Ishikawa (cell line): Measurements from ENCODE around the gene SPIN3.

Experiments
- CEBPB ChIP-seq: IDR thresholded peaks from 2 replicates; pipeline ENCODE4 v1.6.1; 2012
- CREB1 ChIP-seq: IDR thresholded peaks from 2 replicates; pipeline ENCODE4 v1.6.1; 2012; ENCODE audit warnings: low read depth
- EGR1 ChIP-seq: IDR thresholded peaks from 2 replicates; pipeline ENCODE4 v1.6.1; 2012
- EP300 ChIP-seq: IDR thresholded peaks from 2 replicates; pipeline ENCODE4 v1.6.1; 2012; ENCODE audit warnings: borderline replicate concordance
- FOXM1 ChIP-seq: IDR thresholded peaks from 2 replicates; pipeline ENCODE4 v1.6.1; 2012; ENCODE audit warnings: low read depth, borderline replicate concordance
- NFIC ChIP-seq: IDR thresholded peaks from 2 replicates; pipeline ENCODE4 v1.6.1; 2012
- RAD21 ChIP-seq: IDR thresholded peaks from 2 replicates; pipeline ENCODE4 v1.6.1; 2012; ENCODE audit warnings: low read depth
- TAF1 ChIP-seq: IDR thresholded peaks from 2 replicates; pipeline ENCODE4 v1.6.1; 2012; ENCODE audit warnings: low read depth, mild to moderate bottlenecking
- TCF12 ChIP-seq: IDR thresholded peaks from 2 replicates; pipeline ENCODE4 v1.6.1; 2012; ENCODE audit warnings: low read depth
- TEAD4 ChIP-seq: IDR thresholded peaks from 2 replicates; pipeline ENCODE4 v1.6.1; 2012
- YY1 ChIP-seq: IDR thresholded peaks from 2 replicates; pipeline ENCODE4 v1.6.1; 2012; ENCODE audit warnings: low read depth
- ZBTB7A ChIP-seq: IDR thresholded peaks from 2 replicates; pipeline ENCODE4 v1.6.1; 2012; ENCODE audit warnings: low read depth
- TF ChIP-seq, protein P1 (sequence below): IDR thresholded peaks from 2 replicates; pipeline ENCODE4 v1.6.1; 2012
- TF ChIP-seq, protein P2 (sequence below): IDR thresholded peaks from 2 replicates; pipeline ENCODE4 v1.6.1; 2012; ENCODE audit warnings: low read depth, mild to moderate bottlenecking
- TF ChIP-seq, protein P3 (sequence below): IDR thresholded peaks from 2 replicates; pipeline ENCODE4 v1.6.1; 2012

Gene SPIN3

DNA sequence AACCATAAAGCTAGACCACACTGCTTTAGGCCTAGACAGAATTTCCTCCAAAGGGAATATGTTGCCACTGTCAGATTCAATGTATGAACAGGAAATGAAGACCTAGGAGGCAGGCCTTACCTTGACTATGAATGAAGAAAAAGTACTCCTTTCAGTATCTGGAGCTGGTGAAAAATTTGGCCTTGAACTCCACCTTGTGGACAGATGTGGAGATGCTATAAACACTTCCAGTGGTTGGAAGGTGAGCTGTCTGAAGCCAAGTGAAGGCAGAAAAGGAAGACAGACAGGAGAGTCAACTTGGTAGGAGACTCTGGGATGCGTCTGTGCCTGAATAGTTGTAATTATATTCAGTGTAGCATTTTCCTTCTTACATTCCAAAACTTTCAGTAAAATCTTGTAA lies 17.2 kb downstream of the SPIN3 start:
- peak; percentile 57 for TF ChIP-seq RAD21
- no peak for TF ChIP-seq TCF12
- TF ChIP-seq, protein P1, sequence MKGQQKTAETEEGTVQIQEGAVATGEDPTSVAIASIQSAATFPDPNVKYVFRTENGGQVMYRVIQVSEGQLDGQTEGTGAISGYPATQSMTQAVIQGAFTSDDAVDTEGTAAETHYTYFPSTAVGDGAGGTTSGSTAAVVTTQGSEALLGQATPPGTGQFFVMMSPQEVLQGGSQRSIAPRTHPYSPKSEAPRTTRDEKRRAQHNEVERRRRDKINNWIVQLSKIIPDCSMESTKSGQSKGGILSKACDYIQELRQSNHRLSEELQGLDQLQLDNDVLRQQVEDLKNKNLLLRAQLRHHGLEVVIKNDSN, result no peak
- no peak for TF ChIP-seq EP300
- no peak for TF ChIP-seq CEBPB
- TF ChIP-seq NFIC, result no peak
- TF ChIP-seq, protein P2, sequence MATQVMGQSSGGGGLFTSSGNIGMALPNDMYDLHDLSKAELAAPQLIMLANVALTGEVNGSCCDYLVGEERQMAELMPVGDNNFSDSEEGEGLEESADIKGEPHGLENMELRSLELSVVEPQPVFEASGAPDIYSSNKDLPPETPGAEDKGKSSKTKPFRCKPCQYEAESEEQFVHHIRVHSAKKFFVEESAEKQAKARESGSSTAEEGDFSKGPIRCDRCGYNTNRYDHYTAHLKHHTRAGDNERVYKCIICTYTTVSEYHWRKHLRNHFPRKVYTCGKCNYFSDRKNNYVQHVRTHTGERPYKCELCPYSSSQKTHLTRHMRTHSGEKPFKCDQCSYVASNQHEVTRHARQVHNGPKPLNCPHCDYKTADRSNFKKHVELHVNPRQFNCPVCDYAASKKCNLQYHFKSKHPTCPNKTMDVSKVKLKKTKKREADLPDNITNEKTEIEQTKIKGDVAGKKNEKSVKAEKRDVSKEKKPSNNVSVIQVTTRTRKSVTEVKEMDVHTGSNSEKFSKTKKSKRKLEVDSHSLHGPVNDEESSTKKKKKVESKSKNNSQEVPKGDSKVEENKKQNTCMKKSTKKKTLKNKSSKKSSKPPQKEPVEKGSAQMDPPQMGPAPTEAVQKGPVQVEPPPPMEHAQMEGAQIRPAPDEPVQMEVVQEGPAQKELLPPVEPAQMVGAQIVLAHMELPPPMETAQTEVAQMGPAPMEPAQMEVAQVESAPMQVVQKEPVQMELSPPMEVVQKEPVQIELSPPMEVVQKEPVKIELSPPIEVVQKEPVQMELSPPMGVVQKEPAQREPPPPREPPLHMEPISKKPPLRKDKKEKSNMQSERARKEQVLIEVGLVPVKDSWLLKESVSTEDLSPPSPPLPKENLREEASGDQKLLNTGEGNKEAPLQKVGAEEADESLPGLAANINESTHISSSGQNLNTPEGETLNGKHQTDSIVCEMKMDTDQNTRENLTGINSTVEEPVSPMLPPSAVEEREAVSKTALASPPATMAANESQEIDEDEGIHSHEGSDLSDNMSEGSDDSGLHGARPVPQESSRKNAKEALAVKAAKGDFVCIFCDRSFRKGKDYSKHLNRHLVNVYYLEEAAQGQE, result no peak

DNA sequence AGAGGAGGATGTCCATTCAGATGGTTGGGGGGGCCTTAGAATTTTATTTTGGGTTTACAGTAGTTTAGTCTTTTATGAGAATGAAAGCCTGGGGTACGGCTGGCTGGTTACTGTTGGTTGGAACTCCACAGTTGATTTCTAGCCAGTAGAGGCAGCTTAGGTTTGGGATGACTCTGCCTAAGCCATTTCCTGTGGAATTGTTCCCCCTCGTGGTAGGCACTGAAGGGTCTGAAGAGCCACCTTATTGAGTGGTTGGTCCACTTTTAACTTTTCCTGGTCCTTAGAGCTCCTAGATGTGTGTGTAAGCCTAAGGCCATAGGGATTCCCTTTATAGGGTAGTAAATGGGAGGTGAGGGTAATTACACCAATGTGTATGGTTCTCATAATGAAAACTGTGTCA lies 19.7 kb downstream of the SPIN3 start:
- no peak for TF ChIP-seq NFIC

DNA sequence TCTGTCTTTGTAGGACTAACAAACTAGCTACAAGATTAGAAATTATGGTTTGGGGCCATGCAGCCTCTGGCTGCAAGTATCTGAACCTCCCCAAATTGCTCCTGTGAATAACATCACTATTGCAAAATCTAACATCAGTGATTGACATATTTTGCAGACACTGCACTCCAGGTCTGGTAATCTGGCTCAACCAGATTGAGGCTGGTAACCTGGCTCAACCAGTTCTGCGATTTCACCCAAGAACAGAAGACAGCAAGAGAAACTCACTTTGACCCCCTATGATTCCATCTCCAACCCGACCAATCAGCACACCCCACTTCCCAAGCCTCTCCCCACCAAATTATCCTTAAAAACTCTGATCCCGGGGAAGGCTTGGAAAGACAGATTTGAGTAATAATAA lies 20.9 kb downstream of the SPIN3 start:
- no peak for TF ChIP-seq CEBPB
- TF ChIP-seq, protein P1, result no peak
- TF ChIP-seq YY1, result no peak
- no peak for TF ChIP-seq EGR1
- TF ChIP-seq RAD21, result no peak
- TF ChIP-seq EP300, result no peak
- no peak for TF ChIP-seq TEAD4
- TF ChIP-seq, protein P2, result no peak
- no peak for TF ChIP-seq NFIC
- TF ChIP-seq, protein P3, sequence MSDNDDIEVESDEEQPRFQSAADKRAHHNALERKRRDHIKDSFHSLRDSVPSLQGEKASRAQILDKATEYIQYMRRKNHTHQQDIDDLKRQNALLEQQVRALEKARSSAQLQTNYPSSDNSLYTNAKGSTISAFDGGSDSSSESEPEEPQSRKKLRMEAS, result no peak
- no peak for TF ChIP-seq FOXM1

DNA sequence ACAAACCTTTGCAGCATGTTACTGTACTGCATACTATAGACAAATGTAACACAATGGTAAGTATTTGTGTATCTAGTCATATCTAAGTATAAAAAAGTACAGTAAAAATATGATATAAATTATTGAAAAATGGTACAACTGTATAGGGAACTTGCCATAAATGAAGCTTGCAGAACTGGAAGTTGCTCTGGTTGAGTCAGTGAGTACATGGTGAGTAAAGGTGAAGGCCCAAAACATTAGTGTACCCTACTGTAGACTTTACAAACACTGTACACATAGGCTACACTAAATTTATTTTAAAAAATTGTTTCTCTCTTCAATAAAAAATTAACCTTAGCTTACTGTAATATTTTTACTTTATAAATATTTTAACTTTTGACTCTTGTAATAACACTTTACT lies 25.8 kb downstream of the SPIN3 start:
- no peak for TF ChIP-seq RAD21
- TF ChIP-seq, protein P3, result no peak
- TF ChIP-seq, protein P1, result no peak
- TF ChIP-seq, protein P2, result no peak
- no peak for TF ChIP-seq TEAD4
- TF ChIP-seq EP300, result no peak
- no peak for TF ChIP-seq NFIC
- no peak for TF ChIP-seq TAF1
- TF ChIP-seq FOXM1, result no peak
- no peak for TF ChIP-seq EGR1
- TF ChIP-seq ZBTB7A, result no peak
- no peak for TF ChIP-seq CREB1
- no peak for TF ChIP-seq CEBPB
- no peak for TF ChIP-seq TCF12
- TF ChIP-seq YY1, result no peak

DNA sequence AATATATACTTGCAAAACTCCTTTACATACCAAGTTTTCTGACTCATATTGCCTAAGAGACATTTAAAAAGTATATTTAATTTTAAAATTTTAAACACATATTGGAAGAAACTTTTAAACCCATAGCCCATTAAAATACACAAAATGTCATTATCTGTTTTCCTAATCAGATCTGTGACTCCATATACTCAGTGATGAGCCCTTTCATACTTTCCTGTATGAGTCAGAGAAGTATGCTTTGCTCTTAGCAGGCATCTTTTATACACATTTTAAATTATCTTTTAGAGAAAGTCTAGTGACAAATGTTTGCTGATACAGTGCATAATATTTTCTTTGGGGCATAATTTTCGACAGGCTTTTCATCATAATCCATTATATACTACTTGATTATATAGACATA lies 26.4 kb downstream of the SPIN3 start:
- TF ChIP-seq NFIC (no peak), CREB1 (no peak), TEAD4 (no peak), TAF1 (no peak), TCF12 (no peak), FOXM1 (no peak), EP300 (no peak), YY1 (no peak), ZBTB7A (no peak), CEBPB (no peak), EGR1 (no peak), RAD21 (no peak)
- TF ChIP-seq, protein P3, result no peak
- TF ChIP-seq, protein P2, result no peak
- TF ChIP-seq, protein P1, result no peak
